Testis (tissue), 2 donors: ENCODE measurements around the gene RSU1.

ENCODE experiments used
- CTCF ChIP-seq, 3 experiments: fragments of 450-650 bp in 2 of 3; fragments of 200-600 bp in 1 of 3; sonication (generic) in 1 of 3; IDR thresholded peaks; one replicate each; pipeline ENCODE4 v1.5.1; 2016 to 2019; ENCODE audit warnings: antibody characterized with exemption in 3 of 3, mild to moderate bottlenecking in 2 of 3, moderate library complexity in 1 of 3
- POLR2A ChIP-seq: fragments of 450-650 bp; IDR thresholded peaks from one replicate; pipeline ENCODE4 v1.6.1; 2017; ENCODE audit warnings: antibody characterized with exemption, mild to moderate bottlenecking, moderate library complexity

- TF ChIP-seq CTCF (IDR thresholded peaks at IDR 0.05) (no peak), POLR2A (no peak)
These were observed 40.2 kb upstream of the RSU1 start for GRCh38 chr10:16857419-16857818.
